ENCODE measurements around the gene PCBP3.

The PCBP3 gene

DNA sequence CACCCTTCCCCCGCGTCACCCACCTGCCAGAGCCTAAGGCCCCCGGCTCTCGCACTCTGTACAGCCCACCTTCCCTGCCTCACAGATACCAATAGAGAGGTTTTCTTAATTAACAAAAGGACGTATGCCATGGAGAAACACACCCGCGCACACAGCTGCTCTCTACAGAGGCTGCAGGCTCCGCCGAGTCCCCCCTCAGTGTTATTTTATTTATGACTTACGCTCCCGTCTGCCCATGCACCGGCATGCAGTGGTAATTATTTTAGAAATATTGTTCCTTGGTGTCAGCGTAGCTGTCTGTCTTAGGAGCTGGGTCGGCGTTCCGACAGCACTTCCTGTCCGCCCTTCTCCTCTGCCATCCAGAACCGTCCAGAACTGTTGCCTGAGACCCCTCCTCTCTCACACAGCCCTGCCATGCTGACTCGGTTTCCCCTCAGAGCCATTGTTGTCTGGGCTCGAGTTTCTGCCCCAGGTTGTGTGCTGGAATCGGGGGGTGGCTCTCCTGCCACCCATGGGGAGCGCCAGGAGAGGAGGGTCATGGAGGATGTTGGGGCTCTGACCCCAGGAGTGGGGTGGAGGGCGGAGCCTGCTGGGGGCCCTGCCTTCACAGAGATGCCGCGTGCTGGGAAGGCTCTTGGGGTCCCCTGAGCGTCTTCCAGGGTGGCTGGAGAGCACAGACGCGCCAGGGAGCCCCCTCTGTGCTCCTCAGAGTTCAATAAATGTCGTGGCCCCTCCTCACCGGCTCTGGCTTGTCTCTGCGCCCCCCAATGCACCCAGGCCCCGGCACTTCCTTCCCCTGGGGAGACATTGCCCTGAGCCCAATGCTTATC lies 298.4 kb downstream of the PCBP3 start:
- H3K4me3 ChIP-seq (ENCODE audit: low read length), result no peak overlapping the region
- H3K4me2 ChIP-seq (ENCODE audit: low read depth, low read length), result no peak overlapping the region
- H3K27me3 ChIP-seq (replicated peaks; ENCODE audit: insufficient read depth, low read length), result peaks cover 92% of the 10 kb centered on the region
- no peak for TF ChIP-seq EZH2 (optimal IDR thresholded peaks at IDR 0.05; ENCODE audit: low read depth, low read length)
- TF ChIP-seq, protein P1, sequence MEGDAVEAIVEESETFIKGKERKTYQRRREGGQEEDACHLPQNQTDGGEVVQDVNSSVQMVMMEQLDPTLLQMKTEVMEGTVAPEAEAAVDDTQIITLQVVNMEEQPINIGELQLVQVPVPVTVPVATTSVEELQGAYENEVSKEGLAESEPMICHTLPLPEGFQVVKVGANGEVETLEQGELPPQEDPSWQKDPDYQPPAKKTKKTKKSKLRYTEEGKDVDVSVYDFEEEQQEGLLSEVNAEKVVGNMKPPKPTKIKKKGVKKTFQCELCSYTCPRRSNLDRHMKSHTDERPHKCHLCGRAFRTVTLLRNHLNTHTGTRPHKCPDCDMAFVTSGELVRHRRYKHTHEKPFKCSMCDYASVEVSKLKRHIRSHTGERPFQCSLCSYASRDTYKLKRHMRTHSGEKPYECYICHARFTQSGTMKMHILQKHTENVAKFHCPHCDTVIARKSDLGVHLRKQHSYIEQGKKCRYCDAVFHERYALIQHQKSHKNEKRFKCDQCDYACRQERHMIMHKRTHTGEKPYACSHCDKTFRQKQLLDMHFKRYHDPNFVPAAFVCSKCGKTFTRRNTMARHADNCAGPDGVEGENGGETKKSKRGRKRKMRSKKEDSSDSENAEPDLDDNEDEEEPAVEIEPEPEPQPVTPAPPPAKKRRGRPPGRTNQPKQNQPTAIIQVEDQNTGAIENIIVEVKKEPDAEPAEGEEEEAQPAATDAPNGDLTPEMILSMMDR (IDR thresholded peaks at IDR 0.05; ENCODE audit: low read length), result no peak
- no peak for TF ChIP-seq EZH2phosphoT487 (IDR thresholded peaks at IDR 0.05; ENCODE audit: low read length)
- H3K9me2 ChIP-seq (replicated peaks; ENCODE audit: insufficient read depth, low read length), result no peaks in the 10 kb centered on the region
- no peak for DNase-seq
- H4K20me1 ChIP-seq (ENCODE audit: insufficient read depth, low read length), result no peaks in the 10 kb centered on the region
- H3K9me3 ChIP-seq (replicated peaks; ENCODE audit: insufficient read depth, low read length), result no peaks in the 10 kb centered on the region
- no peak overlapping the region for H3K9ac ChIP-seq (ENCODE audit: low read length)
- no peaks in the 10 kb centered on the region for H3F3A ChIP-seq (ENCODE audit: insufficient read depth, low read length)
- H3K79me2 ChIP-seq (ENCODE audit: low read length), result no peaks in the 10 kb centered on the region
- no peak overlapping the region for H3K27ac ChIP-seq (ENCODE audit: low read length)
- no peaks in the 10 kb centered on the region for H3K36me3 ChIP-seq (replicated peaks; ENCODE audit: insufficient read depth, low read length)
- no peak overlapping the region for H2AFZ ChIP-seq (ENCODE audit: low read length)
- H3K4me1 ChIP-seq (ENCODE audit: low read length), result no peaks in the 10 kb centered on the region

DNA sequence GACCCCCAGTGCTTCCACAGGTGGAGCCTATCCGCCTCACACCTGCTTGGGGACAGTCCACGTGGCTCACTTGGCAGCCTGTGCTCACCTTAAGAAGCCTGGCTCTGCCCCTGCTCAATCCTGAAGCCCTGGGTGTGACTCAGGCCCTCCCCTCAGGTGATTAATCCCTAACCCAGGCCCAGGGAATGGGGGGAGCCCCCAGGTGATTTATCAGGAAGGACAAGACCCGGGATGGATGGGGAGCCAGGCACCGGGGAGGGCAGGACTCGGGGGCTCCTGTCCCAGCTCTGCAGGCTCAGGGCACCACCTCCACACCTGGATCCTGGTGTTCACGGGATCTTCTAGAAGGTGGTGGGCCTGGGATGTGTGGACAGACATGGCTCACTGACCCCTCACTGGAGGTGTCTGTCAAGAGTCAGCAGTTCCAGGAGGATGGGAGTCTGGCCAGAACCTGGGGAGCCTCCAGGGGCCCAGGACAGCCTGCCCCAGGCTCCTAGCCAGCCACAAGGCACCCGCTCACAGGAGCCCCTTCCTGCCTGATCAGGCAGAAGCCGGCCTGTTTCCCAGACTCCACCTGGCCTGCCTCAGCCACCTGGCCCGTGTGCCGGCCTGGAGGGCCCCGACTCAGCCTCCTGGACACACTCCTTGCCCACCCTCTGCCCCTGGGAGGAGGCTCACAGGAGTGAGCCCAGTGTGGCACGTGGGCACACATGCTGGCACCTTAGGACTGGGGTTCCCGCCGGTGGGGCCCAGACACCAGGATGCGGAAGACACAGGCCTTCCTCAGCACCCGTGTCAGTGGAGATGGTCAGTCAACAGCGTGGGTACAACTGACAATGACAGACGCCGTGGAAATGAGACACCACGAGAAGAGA lies 299.5 kb downstream of the PCBP3 start:
- Histone ChIP-seq H4K20me1 (ENCODE audit: insufficient read depth, low read length) (no peaks in the 10 kb centered on the region), H3F3A (ENCODE audit: insufficient read depth, low read length) (no peaks in the 10 kb centered on the region), H3K9me2 (replicated peaks; ENCODE audit: insufficient read depth, low read length) (no peaks in the 10 kb centered on the region), H2AFZ (ENCODE audit: low read length) (no peak overlapping the region), H3K79me2 (ENCODE audit: low read length) (no peaks in the 10 kb centered on the region), H3K9ac (ENCODE audit: low read length) (no peak overlapping the region), H3K4me2 (ENCODE audit: low read depth, low read length) (no peak overlapping the region), H3K4me1 (ENCODE audit: low read length) (no peaks in the 10 kb centered on the region), H3K27ac (ENCODE audit: low read length) (no peak overlapping the region), H3K27me3 (replicated peaks; ENCODE audit: insufficient read depth, low read length) (peaks cover 92% of the 10 kb centered on the region), H3K4me3 (ENCODE audit: low read length) (no peak overlapping the region), H3K36me3 (replicated peaks; ENCODE audit: insufficient read depth, low read length) (no peaks in the 10 kb centered on the region), H3K9me3 (replicated peaks; ENCODE audit: insufficient read depth, low read length) (no peaks in the 10 kb centered on the region)
- TF ChIP-seq EZH2 (optimal IDR thresholded peaks at IDR 0.05; ENCODE audit: low read depth, low read length) (no peak), EZH2phosphoT487 (IDR thresholded peaks at IDR 0.05; ENCODE audit: low read length) (no peak)
- TF ChIP-seq, protein P1 (IDR thresholded peaks at IDR 0.05; ENCODE audit: low read length), result no peak
- DNase-seq, result no peak

DNA sequence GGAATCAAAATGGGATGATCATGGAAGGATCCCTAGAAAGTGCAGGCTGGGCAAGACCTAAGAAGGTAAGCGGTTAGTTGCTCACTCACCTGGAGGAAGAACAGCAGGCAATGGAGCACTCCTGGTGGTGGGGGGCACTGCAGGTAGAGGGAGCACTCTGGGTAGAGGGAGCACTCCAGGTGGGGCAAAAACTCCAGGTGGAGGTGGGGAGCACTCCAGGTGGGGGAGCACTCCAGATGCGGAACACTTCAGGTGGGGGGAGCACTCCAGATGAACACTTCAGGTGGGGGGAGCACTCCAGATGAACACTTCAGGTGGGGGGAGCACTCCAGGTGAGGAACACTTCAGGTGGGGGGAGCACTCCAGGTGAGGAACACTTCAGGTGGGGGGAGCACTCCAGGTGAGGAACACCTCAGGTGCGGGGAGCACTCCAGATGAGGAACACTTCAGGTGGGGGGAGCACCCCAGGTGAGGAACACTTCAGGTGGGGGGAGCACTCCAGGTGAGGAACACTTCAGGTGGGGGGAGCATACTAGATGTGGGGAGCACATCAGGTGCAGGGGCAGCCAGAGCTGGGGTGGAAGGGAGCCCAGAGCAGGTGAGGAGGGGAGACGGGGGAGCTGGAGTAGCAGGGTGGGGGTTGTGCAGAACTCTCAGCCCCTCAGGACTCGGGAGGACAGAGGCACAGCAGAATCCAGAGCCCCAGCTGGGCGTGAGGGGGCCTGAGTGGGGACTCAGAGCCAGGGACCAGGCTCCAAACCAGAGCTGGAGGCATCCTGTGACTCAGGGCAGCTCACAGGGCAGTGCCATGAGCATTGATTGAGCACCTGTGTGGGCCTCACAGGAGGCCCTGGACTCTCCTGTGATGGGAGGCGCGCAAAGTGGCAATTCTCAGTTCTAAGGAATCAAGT lies 300.4 kb downstream of the PCBP3 start:
- H3K4me2 ChIP-seq (ENCODE audit: low read depth, low read length), result no peak overlapping the region
- H3K36me3 ChIP-seq (replicated peaks; ENCODE audit: insufficient read depth, low read length), result no peaks in the 10 kb centered on the region
- DNase-seq, result no peak
- no peaks in the 10 kb centered on the region for H4K20me1 ChIP-seq (ENCODE audit: insufficient read depth, low read length)
- peaks cover 94% of the 10 kb centered on the region for H3K27me3 ChIP-seq (replicated peaks; ENCODE audit: insufficient read depth, low read length)
- no peaks in the 10 kb centered on the region for H3K9me2 ChIP-seq (replicated peaks; ENCODE audit: insufficient read depth, low read length)
- no peaks in the 10 kb centered on the region for H3K79me2 ChIP-seq (ENCODE audit: low read length)
- no peaks in the 10 kb centered on the region for H3K4me1 ChIP-seq (ENCODE audit: low read length)
- no peak overlapping the region for H3K27ac ChIP-seq (ENCODE audit: low read length)
- no peak overlapping the region for H3K4me3 ChIP-seq (ENCODE audit: low read length)
- no peaks in the 10 kb centered on the region for H3F3A ChIP-seq (ENCODE audit: insufficient read depth, low read length)
- H3K9ac ChIP-seq (ENCODE audit: low read length), result no peak overlapping the region
- no peak overlapping the region for H2AFZ ChIP-seq (ENCODE audit: low read length)
- TF ChIP-seq, protein P1 (IDR thresholded peaks at IDR 0.05; ENCODE audit: low read length), result no peak
- no peak for TF ChIP-seq EZH2 (optimal IDR thresholded peaks at IDR 0.05; ENCODE audit: low read depth, low read length)
- TF ChIP-seq EZH2phosphoT487 (IDR thresholded peaks at IDR 0.05; ENCODE audit: low read length), result no peak
- no peaks in the 10 kb centered on the region for H3K9me3 ChIP-seq (replicated peaks; ENCODE audit: insufficient read depth, low read length)

Measured in MM.1S (cell line).